AG04450 (cell line): ENCODE results near the gene MT1H. TPM values are rescaled to one million over a fixed set of nuclear protein-coding genes. Genes with fewer than 3 reads are reported as not detected.

Source experiments
- CTCF ChIA-PET: fragments of 300-600, 350-600 bp; formaldehyde crosslinking; extraction: SDS; loops from one replicate; lab custom pipeline; 2022; ENCODE audit warnings: antibody characterized with exemption, inconsistent platforms; lab: Charles Lee
- POLR2A ChIA-PET: fragments of 350-600 bp; formaldehyde crosslinking; extraction: SDS; loops from one replicate; lab custom pipeline; 2021; ENCODE audit warnings: antibody characterized with exemption, inconsistent platforms; lab: Yijun Ruan, JAX
- DNase-seq: peaks from one replicate; pipeline ENCODE4 v3.0.0-alpha.2; 2011; ENCODE audit warnings: low read depth, low spot score
- H3K27ac ChIP-seq: one replicate; pipeline ENCODE4 v1.5.1; 2012; ENCODE audit warnings: low read depth, low read length, control low read depth
- H3K27me3 ChIP-seq: one replicate; pipeline ENCODE4 v1.6.0; 2012; ENCODE audit warnings: low read length; ENCODE audit not compliant: control insufficient read depth, insufficient read depth
- H3K4me3 ChIP-seq: 2 replicates; pipeline ENCODE4 v1.5.1; 2011; ENCODE audit warnings: mild to moderate bottlenecking, low read depth, low read length, control low read depth
- H3K9me3 ChIP-seq: 2 replicates; pipeline ENCODE4 v1.5.1; 2012; ENCODE audit warnings: low read length; ENCODE audit not compliant: control insufficient read depth, insufficient read depth
- CTCF ChIP-seq: IDR thresholded peaks from 2 replicates; pipeline ENCODE4 v1.5.1; 2011; ENCODE audit warnings: low read depth, low read length, control low read depth, inconsistent platforms
- polyA plus RNA-seq: library from polyadenylated mRNA; depleted of rRNA; stranded (reverse); fragments of >200 nt; gene quantifications from 2 replicates; pipeline ENCODE4 v1.2.3, GENCODE V29; 2011

Gene MT1H
- polyA plus RNA-seq, 1 experiment, result not detected

- Histone ChIP-seq H3K27me3 (peaks cover 87% of the 10 kb centered on the region), H3K27ac (no peak overlapping the region), H3K4me3 (no peak overlapping the region), H3K9me3 (no peaks in the 10 kb centered on the region; the same call in 1 of the 2 replicates)
- no peak for TF ChIP-seq CTCF
- ChIA-PET CTCF (no interaction called here), POLR2A (interaction anchor here (1.1 kb wide), 1 partner anchor 33 kb away, joined by 3 read pairs; the partner anchor contains the start of gene MT2A)
- DNase-seq, result no peak
Observed at GRCh38 chr16:56641166-56641565, 28.4 kb upstream of the MT1H start.

GRCh38 chr16:56643080-56643778 is 26.4 kb upstream of the MT1H start:
- peaks cover 91% of the 10 kb centered on the region for H3K27me3 ChIP-seq
- POLR2A ChIA-PET, result interaction anchor here (1.0 kb wide), 1 partner anchor 18 kb away, joined by 3 read pairs; the partner anchor contains the start of gene MT1E
- peak; percentile 31; the same call in 1 of the 2 replicates for TF ChIP-seq CTCF
- no peak for DNase-seq
- no peaks in the 10 kb centered on the region; the same call in 1 of the 2 replicates for H3K9me3 ChIP-seq
- H3K4me3 ChIP-seq, result peak overlapping the region; percentile 22; the same call in 1 of the 2 replicates
- no peak overlapping the region for H3K27ac ChIP-seq
- CTCF ChIA-PET, result interaction anchor here (1.3 kb wide), 1 partner anchor 59 kb away, joined by 3 read pairs; no protein-coding TSS in a partner anchor

GRCh38 chr16:56643833-56644232 is 25.8 kb upstream of the MT1H start:
- ChIA-PET CTCF (interaction anchor here (1.3 kb wide), 1 partner anchor 58 kb away, joined by 3 read pairs; no protein-coding TSS in a partner anchor), POLR2A (interaction anchor here (1.0 kb wide), 1 partner anchor 18 kb away, joined by 3 read pairs; the partner anchor contains the start of gene MT1E)
- Histone ChIP-seq H3K27ac (no peak overlapping the region), H3K27me3 (peaks cover 91% of the 10 kb centered on the region), H3K9me3 (no peaks in the 10 kb centered on the region; the same call in 1 of the 2 replicates), H3K4me3 (no peak overlapping the region)
- DNase-seq, result no peak
- TF ChIP-seq CTCF, result no peak

GRCh38 chr16:56645311-56645710 is 24.3 kb upstream of the MT1H start:
- peaks cover 86% of the 10 kb centered on the region for H3K27me3 ChIP-seq

More at GRCh38 chr16:56645311-56645710, 24.3 kb upstream of the MT1H start:
- ChIA-PET POLR2A (no interaction called here), CTCF (no interaction called here)
- no peak for TF ChIP-seq CTCF
- no peak overlapping the region for H3K4me3 ChIP-seq
- no peak overlapping the region for H3K27ac ChIP-seq
- no peaks in the 10 kb centered on the region; the same call in 1 of the 2 replicates for H3K9me3 ChIP-seq
- no peak for DNase-seq
